NCI-H1417 (cell line): ENCODE results near the gene KSR2.
"Not testable (repeated sequence)": the region's sequence is repeated elsewhere in the genome, so short reads cannot be mapped to it uniquely, and the experiment has no call there.

Source experiments
- DNase-seq, 3 experiments: peaks; one replicate each; lab custom pipeline; 2025; lab: John Stamatoyannopoulos, UW

Gene KSR2

DNA sequence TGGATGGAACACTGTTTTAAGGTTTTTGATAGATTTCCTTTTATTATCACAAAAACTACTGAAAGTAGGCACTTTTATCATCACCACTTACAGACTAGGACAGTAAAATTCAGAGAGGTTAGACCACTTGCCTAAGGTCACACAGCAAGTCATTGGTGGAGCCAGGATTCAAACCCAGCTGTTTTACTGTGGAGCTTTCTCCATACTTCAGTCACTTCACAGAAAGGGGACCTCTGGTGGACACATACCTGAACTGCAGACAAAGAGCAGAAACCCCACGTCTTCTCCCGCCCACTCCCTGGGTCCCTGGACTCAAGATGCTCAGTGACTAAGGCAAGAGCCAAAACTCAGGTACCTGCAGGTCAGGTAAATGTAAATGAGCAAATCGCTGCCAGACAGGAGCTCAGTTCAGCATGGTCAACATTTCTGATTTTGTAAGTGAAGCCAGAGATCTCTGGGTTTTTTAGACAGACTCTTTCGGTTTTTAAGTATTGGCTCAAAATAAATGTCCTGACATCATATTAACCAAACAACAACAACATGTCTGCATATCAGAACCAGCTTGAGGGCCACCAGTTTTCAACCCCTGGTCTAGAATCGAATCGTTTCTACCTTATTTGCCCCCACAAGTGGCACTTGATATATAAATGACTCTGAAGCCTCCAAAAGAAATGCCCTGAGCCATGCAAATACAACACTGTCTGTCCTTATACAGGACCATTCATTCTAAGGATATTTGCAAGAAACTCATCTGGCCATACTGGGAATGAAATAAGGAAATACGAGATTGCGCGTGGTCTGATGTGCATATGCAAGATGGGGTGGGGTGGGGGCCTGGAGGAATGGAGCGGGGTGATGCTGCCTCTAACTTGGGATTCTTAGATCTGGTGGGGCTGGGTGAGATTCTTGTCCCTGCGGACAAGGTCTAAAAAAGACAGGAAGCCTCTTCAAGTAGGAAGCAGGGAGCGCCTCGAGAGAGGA lies 110.9 kb downstream of the KSR2 start:
- peak; percentile 24 to 65 (median 46) for DNase-seq

DNA sequence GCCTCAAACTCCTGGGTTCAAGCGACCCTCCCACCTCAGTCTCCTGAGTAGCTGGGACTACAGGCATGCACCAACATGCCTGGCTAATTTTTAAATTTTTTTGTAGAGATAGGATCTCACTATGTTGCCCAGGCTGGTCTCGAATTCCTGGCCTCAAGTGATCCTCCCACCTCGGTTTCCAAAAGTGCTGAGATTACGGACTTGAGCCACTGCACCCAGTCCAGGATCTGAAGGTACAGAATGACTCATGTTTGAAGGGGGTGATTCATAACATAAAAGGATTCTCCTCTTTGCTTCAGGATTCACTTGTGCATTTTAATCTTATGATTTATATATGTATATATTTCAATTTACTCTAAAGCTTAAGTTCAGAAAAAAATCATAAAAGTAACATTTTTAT lies 111.7 kb downstream of the KSR2 start:
- not testable (repeated sequence) for DNase-seq

DNA sequence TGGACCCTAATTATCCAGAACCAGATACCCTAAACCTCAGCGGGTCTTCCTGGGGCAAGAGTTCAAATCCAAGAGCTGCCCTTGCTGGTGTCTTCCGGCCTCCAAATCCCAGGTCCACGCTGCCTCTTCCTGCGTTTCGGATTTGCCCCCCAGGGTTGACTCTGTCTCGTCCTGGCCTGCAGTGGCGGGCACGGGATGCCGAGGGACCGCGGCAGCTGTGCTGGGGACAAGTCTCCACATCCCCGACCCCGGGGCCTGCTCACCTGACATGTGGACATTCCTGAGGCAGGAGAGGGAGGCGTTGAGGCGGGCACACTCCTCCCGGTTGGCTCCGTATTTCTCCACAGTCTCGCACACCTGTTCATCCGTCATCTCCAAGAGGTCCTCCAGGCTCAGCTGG lies 113.6 kb downstream of the KSR2 start:
- no peak for DNase-seq

DNA sequence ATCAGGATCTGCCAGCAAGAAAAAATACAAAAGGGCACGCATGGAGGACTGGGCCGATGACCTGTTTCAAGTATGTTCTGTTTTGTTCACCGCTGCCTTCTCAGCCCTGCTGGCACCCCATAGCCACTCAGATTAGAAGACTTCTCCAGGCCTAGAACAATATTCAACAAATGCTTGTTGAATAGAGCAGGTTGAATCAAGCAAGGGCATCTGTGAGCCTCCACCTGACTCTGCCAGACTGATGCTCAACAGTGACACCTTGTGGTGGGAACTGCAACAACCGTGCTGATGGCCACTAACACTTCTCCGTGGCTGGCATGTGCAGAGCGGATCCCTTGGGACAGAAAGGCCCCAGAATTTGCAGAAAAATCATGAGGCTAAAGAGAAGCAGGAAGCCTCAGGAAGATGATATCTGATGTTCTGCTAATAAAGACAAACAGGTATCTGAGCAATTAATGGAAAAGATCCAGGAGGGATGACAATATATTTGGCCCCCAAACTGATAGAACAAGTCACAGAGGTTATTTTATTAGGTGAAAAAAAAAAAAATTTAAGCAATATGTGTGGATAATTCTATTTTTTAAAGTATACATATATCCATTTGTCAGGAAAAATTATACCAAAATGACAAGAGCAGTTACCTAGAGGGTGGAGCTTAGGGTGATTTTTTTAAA lies 114.3 kb downstream of the KSR2 start:
- DNase-seq: peak; percentile 35 to 76 (median 71)

DNA sequence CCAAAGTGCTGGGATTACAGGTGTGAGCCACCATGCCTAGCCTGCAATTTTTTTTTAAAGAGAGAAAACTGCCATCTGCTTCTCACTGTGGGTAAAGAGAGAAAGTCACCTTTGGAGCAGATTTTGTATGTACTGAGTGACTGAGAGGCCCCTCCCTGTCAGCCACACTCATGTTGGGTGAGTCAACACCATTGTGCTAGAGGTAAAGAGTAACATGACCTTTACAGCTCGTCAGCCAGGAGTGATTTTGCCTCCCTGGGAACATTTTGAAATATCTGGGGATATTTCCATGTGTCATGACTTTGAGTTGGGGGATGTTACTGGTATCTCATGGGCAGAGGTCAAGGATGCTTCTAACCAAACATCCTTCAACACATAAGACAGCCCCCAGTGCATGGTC lies 115.2 kb downstream of the KSR2 start:
- DNase-seq: no peak

DNA sequence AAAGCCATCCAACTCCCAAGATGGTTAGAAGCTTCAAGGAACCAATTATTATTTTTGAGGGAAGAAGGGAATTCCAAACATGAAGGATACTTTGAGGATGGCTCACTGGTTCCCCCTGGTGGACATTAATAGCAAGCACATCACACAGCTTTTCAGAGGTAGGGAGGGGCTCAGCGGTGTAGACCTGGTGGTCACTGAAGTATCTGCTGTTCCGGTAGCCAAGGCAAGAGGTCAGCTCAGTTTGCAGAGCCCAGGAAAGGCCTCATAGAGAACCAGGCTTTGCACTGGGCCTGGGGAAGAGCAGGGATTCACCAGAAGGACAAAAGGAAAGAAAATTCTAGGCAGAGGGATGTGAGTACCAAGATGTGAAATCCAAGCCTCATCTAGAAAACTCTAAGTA lies 118.7 kb downstream of the KSR2 start:
- DNase-seq: peak; percentile 42 to 81 (median 47)

DNA sequence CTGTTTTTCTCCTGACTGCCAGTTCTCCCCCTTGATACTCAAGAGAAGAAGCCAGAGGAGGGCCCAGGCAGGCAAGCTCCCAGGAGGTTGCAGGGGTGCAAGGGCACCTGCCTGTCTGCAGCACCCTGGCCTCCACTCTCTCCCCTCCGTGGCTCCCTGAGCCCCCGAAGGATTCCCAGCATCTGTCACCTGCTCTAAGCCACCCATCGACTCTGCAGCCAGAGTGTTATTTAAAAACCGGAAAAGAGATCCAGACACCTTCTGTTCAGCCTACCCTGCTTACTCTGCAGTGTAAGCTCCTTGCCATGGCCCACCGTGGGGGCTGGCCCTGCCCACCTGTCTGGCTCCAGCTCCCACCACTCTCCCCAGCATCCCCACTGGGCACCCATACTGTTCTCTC lies 121.4 kb downstream of the KSR2 start:
- no peak for DNase-seq

DNA sequence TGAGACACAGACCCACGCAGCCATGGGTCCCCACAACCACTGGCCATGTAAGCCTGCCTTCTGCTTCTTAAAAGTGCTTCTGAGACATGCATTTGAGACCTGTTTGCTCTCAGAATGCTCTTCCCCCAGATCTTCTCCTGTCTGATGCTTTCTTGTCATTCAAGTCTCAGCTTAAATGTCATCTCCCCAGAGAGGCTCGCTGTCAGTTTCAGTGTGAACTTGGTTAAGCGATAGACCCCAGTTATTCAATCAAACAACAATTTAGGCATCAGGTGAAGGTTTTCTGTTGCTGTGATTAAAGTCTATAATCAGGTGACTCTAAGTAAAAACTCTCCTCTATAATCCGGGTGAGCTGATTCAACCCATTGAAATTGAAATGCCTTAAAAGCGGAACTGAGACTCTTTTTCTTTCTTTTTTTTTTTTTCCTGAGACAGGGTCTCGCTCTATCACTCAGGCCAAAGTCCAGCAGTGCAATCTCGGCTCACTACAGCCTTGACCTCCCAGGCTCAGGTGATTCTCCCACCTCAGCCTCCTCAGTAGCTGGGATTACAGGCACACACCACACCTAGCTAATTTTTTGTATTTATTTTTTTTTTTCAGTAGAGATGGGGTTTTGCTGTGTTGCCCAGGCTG lies 123.4 kb downstream of the KSR2 start:
- no peak for DNase-seq

DNA sequence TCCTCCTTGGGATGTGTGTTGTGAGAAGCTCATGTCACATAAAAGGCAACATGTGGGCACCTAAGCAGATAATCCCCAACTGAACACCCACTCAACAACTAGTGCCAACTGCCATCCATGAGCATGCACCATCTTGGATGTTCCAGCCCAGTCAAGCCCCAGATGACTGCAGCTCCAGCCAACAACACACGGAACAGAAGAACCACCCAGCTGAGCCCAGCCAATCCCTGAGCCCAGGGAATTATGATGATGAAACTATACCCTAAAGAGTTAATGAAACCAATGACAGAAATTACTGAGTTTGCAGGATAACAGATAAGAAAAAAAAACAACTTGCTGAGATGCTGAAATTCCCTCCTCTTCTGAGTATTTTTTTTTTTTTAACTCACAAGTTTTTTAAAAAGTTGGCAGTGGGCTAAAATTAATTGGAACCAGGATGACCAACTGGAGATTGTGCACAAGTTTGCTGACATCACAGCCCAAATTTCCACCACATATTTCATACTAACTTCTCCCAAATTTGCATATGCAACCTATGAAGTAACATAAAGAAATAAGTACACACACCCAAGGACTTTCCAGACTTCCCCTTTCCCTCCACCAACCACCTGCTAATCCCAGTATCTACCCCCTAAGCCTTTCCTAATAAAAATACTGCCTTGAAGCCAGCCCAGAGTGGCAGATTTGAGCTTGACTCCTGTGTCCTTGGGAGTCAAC lies 124.5 kb downstream of the KSR2 start:
- DNase-seq: no peak

DNA sequence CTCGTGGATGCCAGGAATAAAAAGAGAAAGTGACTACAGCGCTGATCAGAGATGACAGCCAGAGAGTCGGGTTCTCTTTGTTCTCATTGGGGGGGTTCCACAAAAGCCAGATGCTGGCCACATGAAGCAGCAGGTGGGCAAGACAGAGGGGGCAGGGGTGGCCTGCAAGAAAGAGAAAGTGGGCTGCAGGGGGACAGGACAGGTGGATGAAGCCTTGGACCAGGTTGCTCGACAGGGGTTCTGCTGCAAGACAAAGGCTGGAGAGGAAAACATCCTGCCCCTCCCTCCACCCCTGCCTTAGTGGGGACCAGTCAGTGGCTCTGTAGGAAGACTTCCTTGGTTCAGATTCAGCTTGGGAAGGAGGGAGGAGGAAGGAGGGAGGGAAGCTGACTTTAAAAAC lies 126.2 kb downstream of the KSR2 start:
- DNase-seq: no peak

DNA sequence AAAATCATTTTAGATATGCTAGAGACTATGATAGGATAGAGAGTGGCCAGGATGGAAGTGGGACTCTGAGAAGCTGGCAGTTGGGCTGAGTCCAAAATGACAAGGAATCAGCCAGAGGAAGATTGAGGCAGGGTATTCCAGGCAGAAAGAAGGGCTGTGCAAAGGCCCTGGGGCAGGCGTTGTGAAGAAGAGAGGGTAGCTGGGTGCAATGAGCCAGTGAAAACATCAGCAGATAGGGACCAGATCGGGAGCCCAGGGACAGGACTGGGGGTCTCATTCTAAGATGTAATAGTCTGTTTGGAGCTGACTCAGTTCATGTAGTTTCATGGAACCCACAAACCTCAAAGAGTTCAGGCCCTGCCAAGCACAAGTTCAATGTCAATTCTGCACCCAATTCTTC lies 126.6 kb downstream of the KSR2 start:
- no peak for DNase-seq

DNA sequence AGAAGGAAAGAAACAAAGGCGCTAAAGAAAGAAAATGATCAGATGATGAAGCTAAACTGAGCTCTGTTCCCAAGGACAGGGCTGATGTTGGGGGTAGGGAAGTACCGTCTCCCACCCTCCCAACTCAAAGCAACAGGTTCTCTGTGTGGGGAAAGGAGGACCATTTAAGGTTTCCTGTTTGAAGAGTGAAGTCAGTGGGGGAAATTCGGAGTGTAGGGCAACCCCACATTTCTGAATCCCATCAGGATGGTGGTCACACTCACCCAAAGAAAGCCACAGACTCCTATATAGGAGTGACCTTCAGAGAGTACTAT lies 131.1 kb downstream of the KSR2 start:
- no peak for DNase-seq

DNA sequence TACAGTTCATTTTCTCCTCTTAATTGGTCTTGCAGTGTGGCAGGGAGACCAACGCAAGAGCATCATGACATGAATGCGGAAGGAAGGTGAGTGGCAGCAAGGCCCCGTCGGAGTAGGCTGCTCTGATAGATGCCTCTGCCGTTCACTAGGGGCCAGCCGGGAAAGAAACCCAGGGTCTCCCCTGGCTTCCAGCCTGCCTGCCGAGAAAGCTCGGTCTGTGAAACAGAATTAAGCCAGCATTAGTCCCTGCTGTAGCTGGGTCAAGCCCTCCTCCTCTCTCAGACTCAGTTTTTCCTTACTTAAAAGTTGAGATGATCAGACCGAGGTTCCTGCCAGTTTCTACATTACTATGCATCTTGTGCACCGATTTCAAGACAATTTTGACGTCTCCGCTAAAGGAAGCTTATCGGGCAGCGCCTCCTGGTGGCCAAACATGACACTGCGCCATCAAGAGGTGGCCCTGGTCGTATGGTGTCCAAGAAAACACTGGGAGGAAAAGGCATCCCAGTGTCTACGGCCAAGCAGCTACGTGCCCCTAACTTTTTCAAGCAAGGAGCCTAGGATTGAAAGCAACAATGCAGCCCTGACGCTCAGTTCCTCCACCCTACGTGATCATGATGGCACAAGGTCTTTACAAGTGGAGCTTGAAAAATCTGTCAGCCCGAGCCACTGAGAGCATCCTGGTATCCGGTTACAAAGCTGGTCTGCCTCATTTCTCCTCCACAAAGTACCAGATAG lies 131.6 kb downstream of the KSR2 start:
- DNase-seq: peak; percentile 62 to 86 (median 84)

DNA sequence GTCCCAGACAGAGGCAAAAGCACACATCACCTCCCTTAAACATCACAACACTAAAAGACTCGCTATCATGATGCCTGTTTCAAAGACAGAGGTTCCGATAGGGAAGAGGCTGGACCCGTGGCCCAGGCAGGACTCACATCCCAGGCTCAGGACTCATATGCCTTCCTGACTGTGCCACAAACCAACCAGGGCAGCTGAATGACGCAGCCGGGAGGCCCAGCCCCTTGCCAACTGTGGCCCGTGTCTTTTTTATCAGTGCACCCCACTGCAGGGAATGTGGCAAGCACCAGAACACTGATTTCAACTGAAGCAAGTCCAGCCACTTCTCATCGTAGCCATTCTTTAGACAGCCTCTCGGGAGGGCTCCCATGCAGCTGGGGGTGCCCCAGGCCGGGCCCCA lies 132.3 kb downstream of the KSR2 start:
- DNase-seq: no peak

DNA sequence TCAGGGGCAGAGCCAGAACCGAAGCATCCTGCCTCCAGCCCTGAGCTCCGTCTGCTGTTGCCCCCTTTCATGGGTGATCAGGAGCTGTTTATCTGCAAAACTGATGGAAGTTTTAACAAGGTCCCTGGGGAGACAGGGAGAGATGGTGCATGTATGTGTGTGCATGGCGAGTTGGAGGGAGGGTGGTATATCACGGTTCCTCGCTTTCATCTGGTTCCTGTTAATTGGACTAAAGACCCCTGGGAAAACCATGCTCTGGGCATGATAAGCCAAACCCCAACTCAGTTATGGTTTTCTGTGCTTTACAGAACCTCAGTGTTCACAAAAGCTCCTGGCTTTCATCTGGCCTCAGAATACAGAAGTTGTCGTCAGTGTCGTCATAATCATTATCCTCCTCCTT lies 133.6 kb downstream of the KSR2 start:
- no peak for DNase-seq

DNA sequence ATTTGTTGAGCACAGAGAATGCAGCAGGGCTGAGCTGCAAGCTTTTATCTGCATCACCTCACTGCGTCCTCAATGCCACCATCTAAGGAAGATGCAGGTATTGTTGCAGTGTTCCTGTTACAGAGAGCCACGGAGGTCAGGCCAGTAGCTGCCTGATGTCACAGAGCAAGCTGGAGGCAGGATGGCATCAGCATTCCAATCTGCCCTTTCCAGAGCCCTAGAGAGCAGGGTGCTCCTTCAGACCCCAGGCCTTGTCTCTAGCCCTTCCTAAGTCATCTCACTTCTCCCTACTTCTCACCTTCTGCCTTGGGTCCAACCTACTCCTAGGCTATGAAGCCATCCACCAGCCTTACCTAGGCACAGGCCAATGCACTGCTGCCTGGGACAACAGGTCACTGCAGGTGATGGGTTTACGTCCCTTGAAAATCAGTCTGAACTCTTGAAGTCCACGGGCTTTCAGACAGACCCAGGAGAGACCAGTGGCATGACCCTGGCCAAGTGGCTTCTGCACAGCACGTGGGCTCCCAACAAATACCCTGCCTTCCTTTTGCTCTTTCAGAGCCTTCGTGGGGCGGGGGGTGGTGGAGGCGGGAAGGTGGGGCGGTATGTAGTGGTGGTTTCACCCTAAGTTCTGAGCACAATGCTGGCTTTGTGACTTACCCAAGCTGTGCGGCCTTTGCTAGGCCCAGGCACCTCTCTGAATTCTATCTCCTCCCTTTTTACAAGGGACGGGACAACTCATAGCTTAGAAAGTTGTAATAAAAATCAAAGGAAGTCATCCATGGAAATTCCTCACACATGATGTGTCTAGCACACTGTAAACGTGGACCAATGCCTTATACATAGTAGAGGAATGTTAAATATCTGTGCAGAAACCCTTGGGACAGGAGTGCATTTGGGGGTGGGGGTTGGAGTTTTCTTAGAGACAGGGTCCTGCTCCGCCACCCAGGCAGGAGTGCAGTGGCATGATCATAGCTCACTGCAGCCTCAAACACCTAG lies 136.0 kb downstream of the KSR2 start:
- DNase-seq: no peak

DNA sequence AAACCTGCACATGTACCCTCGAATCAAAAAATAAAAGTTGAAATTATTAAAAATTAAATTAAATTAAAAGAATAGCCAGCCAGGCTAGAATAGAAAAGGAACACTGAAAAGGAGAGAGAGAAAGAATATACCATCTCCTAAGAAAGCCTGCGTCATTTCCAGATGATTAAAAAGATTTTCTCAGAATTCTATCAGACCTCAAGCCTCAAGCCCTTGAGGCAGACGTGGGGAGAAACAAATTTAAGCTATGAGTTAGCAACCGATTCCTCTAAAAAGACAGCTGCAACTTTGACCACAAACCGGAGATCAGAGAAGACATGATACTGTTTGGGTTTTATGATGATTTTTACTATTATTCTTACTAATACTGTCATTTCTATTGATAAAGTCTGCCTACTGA lies 138.3 kb downstream of the KSR2 start:
- no peak for DNase-seq

DNA sequence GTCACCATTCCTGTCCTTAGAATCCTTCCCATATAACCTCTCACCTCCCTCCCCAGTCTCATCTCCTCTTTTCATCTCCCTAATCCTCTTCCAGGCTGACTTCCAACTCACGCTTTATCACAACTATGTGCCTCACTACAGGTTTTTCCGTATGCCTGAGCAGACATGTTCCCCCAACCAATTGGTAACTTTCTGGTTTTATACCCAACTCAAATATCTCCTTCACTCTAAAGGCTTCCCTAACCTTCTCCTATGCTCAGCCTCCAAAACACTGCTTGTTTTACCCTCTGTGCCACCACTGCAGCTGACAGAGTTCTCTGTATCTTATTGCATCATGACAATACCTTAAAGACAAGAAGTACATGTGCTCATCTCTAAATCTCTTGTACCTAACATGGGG lies 139.7 kb downstream of the KSR2 start:
- DNase-seq: no peak

DNA sequence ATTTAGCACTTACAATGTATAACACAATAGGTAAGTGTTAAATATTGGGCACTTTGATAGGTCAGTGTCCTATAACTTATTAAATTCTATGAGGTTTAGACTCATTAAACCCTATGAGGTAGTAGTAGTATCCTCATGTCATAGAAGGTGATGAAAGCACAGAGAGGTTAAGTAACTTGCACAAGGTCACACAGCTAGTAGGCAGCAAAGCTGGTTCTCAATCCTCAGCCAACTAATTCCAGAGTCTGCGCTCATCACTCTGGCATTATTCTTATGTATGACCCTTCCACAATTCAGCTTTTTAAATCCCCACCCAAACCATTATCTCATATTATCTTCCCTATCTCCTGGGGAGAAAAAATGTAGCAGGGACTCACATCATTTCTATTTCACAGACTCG lies 141.1 kb downstream of the KSR2 start:
- no peak for DNase-seq

DNA sequence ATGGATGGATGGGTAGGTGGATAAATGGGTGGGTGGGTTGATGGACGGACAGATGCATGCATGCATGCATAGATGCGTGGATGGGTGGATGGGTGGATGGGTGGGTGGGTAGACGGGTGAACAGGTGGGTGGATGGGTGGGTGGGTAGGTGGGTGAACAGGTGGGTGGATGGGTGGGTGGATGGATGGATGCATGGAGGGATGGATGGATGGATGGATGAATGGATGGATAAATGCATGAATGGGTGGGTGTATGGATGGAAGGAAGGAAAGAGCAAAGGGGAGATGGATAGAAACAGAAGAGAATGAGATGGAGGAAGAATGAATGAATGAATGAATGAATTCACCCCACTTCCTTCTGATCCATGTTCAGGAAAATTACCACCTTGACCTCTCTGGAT lies 143.0 kb downstream of the KSR2 start:
- no peak for DNase-seq
